IMR-90 (cell line): ENCODE measurements around the gene TACC3. TPM values are rescaled to one million over a fixed set of nuclear protein-coding genes. Genes with fewer than 3 reads are reported as not detected.

Experiments used
- ATAC-seq: fragments of 200-7000 bp; cut with Tn5 transposase; 2 replicates; pipeline ENCODE4 v1.9.1; 2020; ENCODE audit warnings: low read depth, mild to moderate bottlenecking, moderate library complexity
- BruUV-seq: library from RNA; stranded (reverse); fragments of 400-500 nt; replicated peaks from 2 replicates; lab custom pipeline; 2021; lab: Mats Ljungman, UMichigan
- CTCF ChIA-PET: fragments of 300-600 bp; formaldehyde crosslinking; extraction: SDS; loops from one replicate; lab custom pipeline; 2021; ENCODE audit warnings: antibody characterized with exemption; lab: Yijun Ruan, JAX
- POLR2A ChIA-PET: fragments of 300-600 bp; sonication (Branson Sonifier 250); formaldehyde crosslinking; loops from one replicate; lab custom pipeline; 2022; ENCODE audit warnings: antibody characterized with exemption; ENCODE audit not compliant: unreplicated experiment; lab: Charles Lee
- DNase-seq: peaks from one replicate; pipeline ENCODE4 v3.0.0; 2013
- H2AFZ ChIP-seq: replicated peaks from 2 replicates; pipeline ENCODE3; 2013; ENCODE audit warnings: low read length, mild to moderate bottlenecking; ENCODE audit not compliant: poor library complexity
- H2AK5ac ChIP-seq: 2 replicates; pipeline ENCODE4 v1.6.1; 2013; ENCODE audit warnings: low read depth, low read length, inconsistent platforms
- H2AK9ac ChIP-seq: replicated peaks from 2 replicates; pipeline ENCODE3; 2013; ENCODE audit warnings: mild to moderate bottlenecking, low read depth, low read length, moderate library complexity; ENCODE audit not compliant: poor library complexity
- H2BK120ac ChIP-seq: 2 replicates; pipeline ENCODE4 v1.6.1; 2013; ENCODE audit warnings: low read depth, low read length, inconsistent platforms
- H2BK15ac ChIP-seq: 3 replicates; pipeline ENCODE4 v1.6.1; 2013; ENCODE audit warnings: low read depth, low read length, inconsistent platforms
- H2BK20ac ChIP-seq: 2 replicates; pipeline ENCODE4 v1.6.1; 2013; ENCODE audit warnings: low read depth, mild to moderate bottlenecking, inconsistent platforms, low read length, moderate library complexity
- H2BK5ac ChIP-seq: 2 replicates; pipeline ENCODE4 v1.6.1; 2013; ENCODE audit warnings: mild to moderate bottlenecking, low read depth, low read length, inconsistent platforms; ENCODE audit not compliant: poor library complexity, severe bottlenecking
- H3K14ac ChIP-seq: replicated peaks from 2 replicates; pipeline ENCODE4 v1.6.1; 2013; ENCODE audit warnings: low read depth, low read length, inconsistent platforms
- H3K18ac ChIP-seq: 2 replicates; pipeline ENCODE4 v1.6.1; 2013; ENCODE audit warnings: low read depth, low read length, control low read depth
- H3K23ac ChIP-seq: 2 replicates; pipeline ENCODE4 v1.6.1; 2013; ENCODE audit warnings: low read depth, low read length, inconsistent platforms
- H3K27ac ChIP-seq: 2 replicates; pipeline ENCODE4 v1.5.1; 2013; ENCODE audit warnings: mild to moderate bottlenecking, control low read depth, low read length; ENCODE audit not compliant: insufficient read depth
- H3K27me3 ChIP-seq: 2 replicates; pipeline ENCODE4 v1.6.1; 2013; ENCODE audit warnings: low read length; ENCODE audit not compliant: control insufficient read depth, insufficient read depth
- H3K36me3 ChIP-seq: 2 replicates; pipeline ENCODE4 v1.6.1; 2013; ENCODE audit warnings: low read length, mixed read lengths; ENCODE audit not compliant: control insufficient read depth, insufficient read depth
- H3K4ac ChIP-seq: 2 replicates; pipeline ENCODE4 v1.6.1; 2013; ENCODE audit warnings: low read depth, low read length, inconsistent platforms
- H3K4me1 ChIP-seq: 2 replicates; pipeline ENCODE4 v1.6.1; 2013; ENCODE audit warnings: low read length, mixed read lengths; ENCODE audit not compliant: control insufficient read depth, insufficient read depth
- H3K4me2 ChIP-seq: 2 replicates; pipeline ENCODE4 v1.6.1; 2013; ENCODE audit warnings: low read depth, mild to moderate bottlenecking, control low read depth, low read length, moderate library complexity
- H3K4me3 ChIP-seq: 2 replicates; pipeline ENCODE4 v1.5.1; 2013; ENCODE audit warnings: low read depth, mild to moderate bottlenecking, control low read depth, low read length, moderate library complexity; ENCODE audit not compliant: insufficient read depth
- H3K56ac ChIP-seq: 2 replicates; pipeline ENCODE4 v1.6.1; 2013; ENCODE audit warnings: low read length, inconsistent platforms; ENCODE audit not compliant: insufficient read depth; ENCODE audit errors: extremely low read depth
- H3K79me1 ChIP-seq, 2 experiments: 2 replicates each; pipeline ENCODE4 v1.6.1; 2013; ENCODE audit warnings: low read length in 2 of 2, inconsistent platforms in 1 of 2, low read depth in 1 of 2
- H3K9ac ChIP-seq: 2 replicates; pipeline ENCODE4 v1.6.1; 2013; ENCODE audit warnings: low read depth, low read length, control low read depth
- H3K9me1 ChIP-seq: 2 replicates; pipeline ENCODE4 v1.6.1; 2013; ENCODE audit warnings: low read length, inconsistent platforms; ENCODE audit not compliant: insufficient read depth
- H3K9me3 ChIP-seq: 2 replicates; pipeline ENCODE4 v1.6.1; 2013; ENCODE audit warnings: low read length; ENCODE audit not compliant: control insufficient read depth, insufficient read depth
- H4K20me1 ChIP-seq: 2 replicates; pipeline ENCODE4 v1.6.1; 2013; ENCODE audit warnings: low read length, inconsistent platforms; ENCODE audit not compliant: insufficient read depth
- H4K5ac ChIP-seq: 2 replicates; pipeline ENCODE4 v1.6.1; 2013; ENCODE audit warnings: mild to moderate bottlenecking, low read depth, low read length, control low read depth
- H4K8ac ChIP-seq, 2 experiments: 2 replicates each; pipeline ENCODE4 v1.6.1; 2013; ENCODE audit warnings: low read depth in 2 of 2, low read length in 2 of 2, control low read depth in 1 of 2, inconsistent platforms in 1 of 2
- H4K91ac ChIP-seq: 2 replicates; pipeline ENCODE4 v1.6.1; 2013; ENCODE audit warnings: low read depth, low read length, inconsistent platforms; ENCODE audit not compliant: insufficient read depth
- BHLHE40 ChIP-seq: fragments of 150-350 bp; IDR thresholded peaks from 2 replicates; pipeline ENCODE4 v1.6.1; 2016; ENCODE audit warnings: mild to moderate bottlenecking, low read depth, low read length
- CTCF ChIP-seq: conservative IDR thresholded peaks from 2 replicates; pipeline ENCODE4 v1.5.1; 2012; ENCODE audit warnings: mild to moderate bottlenecking, low read depth, low read length, improper control_type of control experiment
- MAZ ChIP-seq: IDR thresholded peaks from 2 replicates; pipeline ENCODE4 v1.6.1; 2012; ENCODE audit warnings: low read depth, mild to moderate bottlenecking, low read length, improper control_type of control experiment, moderate library complexity, borderline replicate concordance
- MXI1 ChIP-seq: IDR thresholded peaks from 2 replicates; pipeline ENCODE4 v1.6.1; 2012; ENCODE audit warnings: low read depth, mild to moderate bottlenecking, low read length, moderate library complexity, borderline replicate concordance
- RAD21 ChIP-seq: IDR thresholded peaks from 2 replicates; pipeline ENCODE4 v1.6.1; 2012; ENCODE audit warnings: low read length, improper control_type of control experiment
- RCOR1 ChIP-seq: IDR thresholded peaks from 2 replicates; pipeline ENCODE4 v1.6.1; 2012; ENCODE audit warnings: mild to moderate bottlenecking, low read length, improper control_type of control experiment; ENCODE audit not compliant: insufficient replicate concordance
- RFX5 ChIP-seq: IDR thresholded peaks from 2 replicates; pipeline ENCODE4 v1.8.0; 2012; ENCODE audit warnings: low read depth, mild to moderate bottlenecking, low read length, moderate library complexity
- SMC3 ChIP-seq: fragments of 150-350 bp; IDR thresholded peaks from 2 replicates; pipeline ENCODE4 v1.6.1; 2016; ENCODE audit warnings: low read depth, mild to moderate bottlenecking, antibody characterized with exemption, low read length, moderate library complexity
- WGBS, 2 experiments: methylation state at CpG; one replicate each; pipeline versions ENCODE4 v1.1.5 to v1.1.7; 2013; ENCODE audit warnings: missing lambda C conversion rate in 2 of 2; ENCODE audit not compliant: insufficient read length in 1 of 2; ENCODE audit errors: extremely low coverage in 2 of 2; 5-methylcytosine and 5-hydroxymethylcytosine counted together
- dilution Hi-C: fragments of 300-500 bp; cut with HindIII; formaldehyde crosslinking; loops from one replicate; pipeline ENCODE4 v1.14.3; 2018; ENCODE audit warnings: low sequenced_read_pairs; ENCODE audit not compliant: unreplicated experiment
- in situ Hi-C: fragments of 300-500 bp; cut with MboI; formaldehyde crosslinking; loops from 3 replicates; pipeline ENCODE4 v1.14.3; 2019; ENCODE audit warnings: low sequenced_read_pairs, inconsistent platforms, mixed read lengths
- intact Hi-C: fragments of 100-400 bp; cut with micrococcal nuclease; formaldehyde crosslinking; loops from 2 replicates; pipeline ENCODE4 v1.10.0; 2022
- polyA plus RNA-seq, 3 experiments: library from polyadenylated mRNA; depleted of rRNA; stranded (reverse); fragments of >200 nt; gene quantifications; 2 replicates each; pipeline ENCODE4 v1.2.3, GENCODE V29; 2012; ENCODE audit warnings: low replicate concordance in 1 of 3
- total RNA-seq: library from RNA; depleted of rRNA; stranded (reverse); fragments of >200 nt; gene quantifications from 2 replicates; pipeline ENCODE4 v1.2.3, GENCODE V29; 2012

The TACC3 gene
- total and polyA plus RNA-seq, 2 of the 4 experiments (the other 2 are of a cell fraction) = 15.1 to 49.7 TPM

GRCh38 chr4:1732911-1733310 lies 11.6 kb downstream of the TACC3 start:
- no peak overlapping the region for H2AFZ ChIP-seq
- H3K4me3 ChIP-seq = no peak overlapping the region
- H3K27ac ChIP-seq = no peak overlapping the region
- peaks cover 6% of the 10 kb centered on the region for H3K9me1 ChIP-seq
- peaks cover 43 to 71% of the 10 kb centered on the region in 2 experiments for H3K79me1 ChIP-seq
- in situ Hi-C loops (no loop called here), intact Hi-C loops (no loop called here), dilution Hi-C loops (no loop called here)
- no peak overlapping the region for H4K91ac ChIP-seq
- no peak overlapping the region for H2BK15ac ChIP-seq
- H3K4ac ChIP-seq = no peak overlapping the region
- 96% methylated on average over 4 of the region's 10 CpGs; no CpG with 5 or more reads in 1 of the 2 experiments for WGBS, 2 experiments
- no peak overlapping the region for H3K4me2 ChIP-seq
- H4K8ac ChIP-seq = no peak overlapping the region
- H3K18ac ChIP-seq = no peak overlapping the region
- POLR2A ChIA-PET = no interaction called here
- no peak overlapping the region for H2AK5ac ChIP-seq
- H3K27me3 ChIP-seq = no peaks in the 10 kb centered on the region
- peaks cover 21% of the 10 kb centered on the region for H4K20me1 ChIP-seq
- ATAC-seq (no peak), DNase-seq (no peak)
- H3K9ac ChIP-seq = no peak overlapping the region
- no peak overlapping the region for H2BK20ac ChIP-seq
- TF ChIP-seq BHLHE40 = no peak
- TF ChIP-seq SMC3 = no peak
- no peak for TF ChIP-seq RAD21
- no peak for TF ChIP-seq RFX5
- no peak for TF ChIP-seq RCOR1
- no peak for TF ChIP-seq MAZ
- no peak for TF ChIP-seq MXI1
- no peak for TF ChIP-seq CTCF
- BruUV-seq = no TSS peak
- H3K9me3 ChIP-seq = peaks cover 3% of the 10 kb centered on the region; the same call in 1 of the 2 replicates
- H3K23ac ChIP-seq = no peak overlapping the region
- no peak overlapping the region for H2AK9ac ChIP-seq
- no peak overlapping the region for H2BK5ac ChIP-seq
- H4K5ac ChIP-seq = no peak overlapping the region
- H3K14ac ChIP-seq = no peak overlapping the region
- H3K56ac ChIP-seq = no peak overlapping the region
- CTCF ChIA-PET = no interaction called here
- peaks cover 45% of the 10 kb centered on the region for H3K36me3 ChIP-seq
- no peak overlapping the region for H2BK120ac ChIP-seq
- peaks cover 2% of the 10 kb centered on the region; the same call in 1 of the 2 replicates for H3K4me1 ChIP-seq
